Fibroblast of skin of back (primary cell): ENCODE data around the gene ASTE1.
A peak's percentile ranks its signal among the peaks of the same experiment; 100 is the strongest.
"Not testable (repeated sequence)": the region's sequence is repeated elsewhere in the genome, so short reads cannot be mapped to it uniquely, and the experiment has no call there.

Experiments used
- DNase-seq: peaks from one replicate; pipeline ENCODE4 v3.0.0-alpha.2; 2013

The ASTE1 gene

GRCh38 chr3:131009698-131010097, 16.9 kb downstream of the ASTE1 start:
- DNase-seq: no peak

- no peak for DNase-seq
Measured at GRCh38 chr3:131008326-131008725, 18.3 kb downstream of the ASTE1 start.

- DNase-seq: peak; percentile 16
Measured at GRCh38 chr3:131007782-131008181, 18.8 kb downstream of the ASTE1 start.

GRCh38 chr3:131007256-131007655, 19.4 kb downstream of the ASTE1 start:
- no peak for DNase-seq

GRCh38 chr3:131004603-131005002, 22.0 kb downstream of the ASTE1 start:
- DNase-seq: no peak

- DNase-seq: no peak
Measured at GRCh38 chr3:131001071-131001470, 25.6 kb downstream of the ASTE1 start.

- DNase-seq: no peak
Measured at GRCh38 chr3:130997289-130997688, 29.3 kb downstream of the ASTE1 start.

GRCh38 chr3:130992344-130992743, 34.3 kb downstream of the ASTE1 start:
- no peak for DNase-seq

- no peak for DNase-seq
Measured at GRCh38 chr3:130991126-130991525, 35.5 kb downstream of the ASTE1 start.

- no peak for DNase-seq
Measured at GRCh38 chr3:130990282-130990681, 36.3 kb downstream of the ASTE1 start.

- DNase-seq: no peak
Measured at GRCh38 chr3:130981469-130981868, 45.2 kb downstream of the ASTE1 start.

- DNase-seq: no peak
Measured at GRCh38 chr3:130979117-130979516, 47.5 kb downstream of the ASTE1 start.

GRCh38 chr3:130976706-130977105, 49.9 kb downstream of the ASTE1 start:
- DNase-seq: no peak

GRCh38 chr3:130975251-130975650, 51.4 kb downstream of the ASTE1 start:
- no peak for DNase-seq

- DNase-seq: no peak
Measured at GRCh38 chr3:130974201-130974600, 52.4 kb downstream of the ASTE1 start.

GRCh38 chr3:130973406-130973805, 53.2 kb downstream of the ASTE1 start:
- no peak for DNase-seq

- DNase-seq: not testable (repeated sequence)
Measured at GRCh38 chr3:130972592-130972991, 54.0 kb downstream of the ASTE1 start.

GRCh38 chr3:130971208-130971607, 55.4 kb downstream of the ASTE1 start:
- DNase-seq: peak; percentile 17

- peak; percentile 43 for DNase-seq
Measured at GRCh38 chr3:130969621-130970020, 57.0 kb downstream of the ASTE1 start.

- peak; percentile 83 for DNase-seq
Measured at GRCh38 chr3:130968221-130968620, 58.4 kb downstream of the ASTE1 start.

- no peak for DNase-seq
Measured at GRCh38 chr3:130967281-130967680, 59.3 kb downstream of the ASTE1 start.

GRCh38 chr3:130963878-130964277, 62.7 kb downstream of the ASTE1 start:
- peak; percentile 94 for DNase-seq
